ENCODE measurements around the gene ZNF414.

Gene ZNF414

GRCh38 chr19:8461891-8462290 lies 52.1 kb downstream of the ZNF414 start:
- DNase-seq, result no peak

- no peak for DNase-seq
These were observed 52.6 kb downstream of the ZNF414 start for GRCh38 chr19:8461376-8461775.

GRCh38 chr19:8460516-8461298 lies 53.3 kb downstream of the ZNF414 start:
- DNase-seq, result no peak
